Right lung (tissue), 10 donors: ENCODE measurements around the gene STMP1. TPM values are rescaled to one million over a fixed set of nuclear protein-coding genes. Genes with fewer than 3 reads are reported as not detected.
"Not testable (repeated sequence)": the region's sequence is repeated elsewhere in the genome, so short reads cannot be mapped to it uniquely, and the experiment has no call there.

Source experiments
- DNase-seq, 2 donors: peaks; one replicate each; pipeline ENCODE4 v3.0.0-alpha.2; 2013
- long read RNA-seq, 8 donors: transcript quantifications; one replicate each; lab custom pipeline, GENCODE V29; 2026
- polyA plus RNA-seq, 5 donors: library from polyadenylated mRNA; unstranded; fragments of 120-200 nt; gene quantifications; one replicate each; pipeline versions ENCODE4 v1.2.1 to v1.2.3, GENCODE V29; 2013; ENCODE audit warnings: inconsistent platforms in 1 of 5, low replicate concordance in 1 of 5; ENCODE audit not compliant: insufficient read length in 5 of 5, insufficient read depth in 1 of 5

Gene STMP1
- 10 to 100 TPM; 65.9 to 77.7 (median 77.2) TPM for polyA plus RNA-seq
- long read RNA-seq, donor 1, transcript STMP1-202 (3 exons, 2,450 nt) = major isoform, 137 of 170 reads
- long read RNA-seq, donor 1, partial matches to known transcripts = 31 of 170 reads
- long read RNA-seq, donor 1, other reads (novel, unspliced or antisense) = 0 of 170 reads
- long read RNA-seq, donor 2, transcript STMP1-202 (3 exons, 2,450 nt) = major isoform, 49 of 72 reads
- long read RNA-seq, donor 2, partial matches to known transcripts = 22 of 72 reads
- long read RNA-seq, donor 2, other reads (novel, unspliced or antisense) = 0 of 72 reads
- long read RNA-seq, donor 3, transcript STMP1-202 (3 exons, 2,450 nt) = major isoform, 101 of 108 reads
- long read RNA-seq, donor 3, partial matches to known transcripts = 7 of 108 reads
- long read RNA-seq, donor 3, other reads (novel, unspliced or antisense) = 0 of 108 reads
- long read RNA-seq, donor 4, transcript STMP1-202 (3 exons, 2,450 nt) = major isoform, 50 of 52 reads
- long read RNA-seq, donor 4, partial matches to known transcripts = 0 of 52 reads
- long read RNA-seq, donor 4, other reads (novel, unspliced or antisense) = 0 of 52 reads
- long read RNA-seq, donor 5, transcript STMP1-202 (3 exons, 2,450 nt) = major isoform, 120 of 143 reads
- long read RNA-seq, donor 5, partial matches to known transcripts = 23 of 143 reads
- long read RNA-seq, donor 5, other reads (novel, unspliced or antisense) = 0 of 143 reads
- long read RNA-seq, donor 6, transcript STMP1-202 (3 exons, 2,450 nt) = major isoform, 109 of 114 reads
- long read RNA-seq, donor 6, partial matches to known transcripts = 5 of 114 reads
- long read RNA-seq, donor 6, other reads (novel, unspliced or antisense) = 0 of 114 reads
- long read RNA-seq, donor 7, transcript STMP1-202 (3 exons, 2,450 nt) = major isoform, 57 of 57 reads
- long read RNA-seq, donor 7, partial matches to known transcripts = 0 of 57 reads
- long read RNA-seq, donor 7, other reads (novel, unspliced or antisense) = 0 of 57 reads
- long read RNA-seq, donor 8, transcript STMP1-202 (3 exons, 2,450 nt) = major isoform, 45 of 45 reads
- long read RNA-seq, donor 8, partial matches to known transcripts = 0 of 45 reads
- long read RNA-seq, donor 8, other reads (novel, unspliced or antisense) = 0 of 45 reads

- peak; percentile 94 for DNase-seq
Observed at GRCh38 chr7:135662373-135663114, at the start of gene STMP1. Gene STMP1 (plus strand): TSS chr7:135662514.

- no peak for DNase-seq
Observed at GRCh38 chr7:135616136-135616535, 46.2 kb upstream of the STMP1 start.

- DNase-seq = no peak
Observed at GRCh38 chr7:135617781-135618180, 44.5 kb upstream of the STMP1 start.

GRCh38 chr7:135618510-135618909 is 43.8 kb upstream of the STMP1 start:
- DNase-seq = no peak

- DNase-seq = no peak
Observed at GRCh38 chr7:135620447-135620846, 41.9 kb upstream of the STMP1 start.

GRCh38 chr7:135620980-135621850 is 41.1 kb upstream of the STMP1 start:
- peak; percentile 48 to 55 for DNase-seq

- no peak for DNase-seq
Observed at GRCh38 chr7:135634191-135634878, 28.0 kb upstream of the STMP1 start.

GRCh38 chr7:135639690-135640089 is 22.6 kb upstream of the STMP1 start:
- DNase-seq = not testable (repeated sequence)

GRCh38 chr7:135644154-135644553 is 18.2 kb upstream of the STMP1 start:
- DNase-seq = no peak

GRCh38 chr7:135644729-135645128 is 17.6 kb upstream of the STMP1 start:
- DNase-seq = no peak

GRCh38 chr7:135645296-135645904 is 16.9 kb upstream of the STMP1 start:
- no peak for DNase-seq

- no peak for DNase-seq
Observed at GRCh38 chr7:135647755-135648154, 14.6 kb upstream of the STMP1 start.

GRCh38 chr7:135648235-135648634 is 14.1 kb upstream of the STMP1 start:
- DNase-seq = no peak

GRCh38 chr7:135650831-135651573 is 11.3 kb upstream of the STMP1 start:
- DNase-seq = no peak

- DNase-seq = no peak
Observed at GRCh38 chr7:135653340-135654080, 8.8 kb upstream of the STMP1 start.

- DNase-seq = no peak
Observed at GRCh38 chr7:135658564-135658963, 3.8 kb upstream of the STMP1 start.

- DNase-seq = no peak
Observed at GRCh38 chr7:135659159-135659846, 3.0 kb upstream of the STMP1 start.
